Dermis blood vessel endothelial cell (primary cell): Measurements from ENCODE around the gene SSC5D. TPM values are rescaled to one million over a fixed set of nuclear protein-coding genes. Genes with fewer than 3 reads are reported as not detected.
"Not testable (repeated sequence)": the region's sequence is repeated elsewhere in the genome, so short reads cannot be mapped to it uniquely, and the experiment has no call there.

Source experiments
- DNase-seq: peaks from one replicate; pipeline ENCODE4 v3.0.0; 2010
- total RNA-seq: library from RNA; depleted of rRNA; stranded (reverse); fragments of >200 nt; gene quantifications from 2 replicates; pipeline ENCODE4 v1.2.3, GENCODE V29; 2014

SSC5D gene
- 0.19 and 0.51 TPM in 2 replicates for total RNA-seq

DNA sequence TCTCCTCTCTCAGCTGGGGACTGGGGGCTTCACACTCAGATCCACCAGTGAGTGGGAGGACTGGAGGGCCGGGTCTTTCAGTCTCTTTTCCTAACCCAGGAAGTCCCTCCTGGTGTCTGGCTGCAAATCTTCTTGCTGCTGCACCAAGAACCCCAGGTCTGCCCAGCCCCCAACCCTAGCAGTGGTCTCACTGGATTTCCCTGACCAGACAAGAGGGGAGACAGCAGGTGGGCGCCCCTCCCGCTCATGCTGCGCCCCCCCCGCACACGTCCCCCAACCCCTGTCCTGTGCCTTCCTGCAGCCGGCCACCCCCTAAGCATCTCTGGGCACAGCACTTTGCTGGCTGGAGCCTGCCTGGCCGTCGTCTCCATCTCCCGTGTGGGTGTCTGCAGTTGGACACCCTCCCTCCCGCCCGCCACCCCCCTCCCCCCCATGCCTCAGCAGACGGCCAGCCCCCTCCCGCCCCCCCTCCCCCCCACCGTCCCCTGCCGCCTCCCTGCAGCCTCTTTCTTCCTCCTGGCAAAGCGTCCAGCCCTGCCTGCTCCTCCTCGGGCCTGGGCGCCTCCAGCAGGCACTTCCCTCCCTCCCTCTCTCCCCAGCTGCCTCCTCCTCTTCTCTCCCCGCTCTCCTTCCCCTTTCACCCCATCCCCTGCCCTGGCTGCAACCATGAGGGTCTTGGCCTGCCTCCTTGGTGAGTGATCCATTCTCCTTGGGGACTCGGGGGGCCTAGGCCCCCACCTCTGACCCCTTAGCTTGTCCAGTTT, at the start of gene SSC5D:
SSC5D (plus strand) TSS at position 513 of the 764 bp plus-strand sequence; CDS start at position 667, 154 bp downstream.
- no peak for DNase-seq

DNA sequence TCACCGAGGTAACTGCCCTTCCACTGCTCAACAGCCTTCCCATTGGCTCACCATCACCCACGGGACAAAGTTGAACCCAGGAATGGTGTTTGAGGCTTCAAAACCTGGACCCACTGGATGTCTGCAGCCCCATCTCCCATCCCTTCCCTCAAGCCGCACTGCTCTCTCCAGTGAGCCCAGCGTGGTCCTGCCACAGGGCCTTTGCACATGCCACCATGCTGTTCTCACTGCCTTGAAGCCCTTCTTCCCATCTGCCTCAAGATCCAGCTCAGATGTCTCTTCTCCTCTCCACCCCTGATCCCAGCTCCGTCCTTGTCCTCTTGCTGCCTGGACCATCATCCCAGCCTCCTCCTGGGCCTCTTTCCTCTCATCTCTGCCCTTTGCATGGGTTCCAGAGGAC, 49.2 kb upstream of the SSC5D start:
- no peak for DNase-seq

- DNase-seq: no peak
These were observed 47.7 kb upstream of the SSC5D start for GRCh38 chr19:55440411-55441105.

GRCh38 chr19:55441319-55441691, 46.9 kb upstream of the SSC5D start:
- DNase-seq: no peak

- no peak for DNase-seq
These were observed 46.4 kb upstream of the SSC5D start for GRCh38 chr19:55441692-55442321.

- DNase-seq: no peak
These were observed 45.8 kb upstream of the SSC5D start for GRCh38 chr19:55442372-55442961.

GRCh38 chr19:55443045-55443823, 45.0 kb upstream of the SSC5D start, which contains the start of gene SHISA7:
SHISA7 (minus strand) TSS chr19:55443300; CDS start chr19:55442863, 437 bp downstream.
- no peak for DNase-seq

DNA sequence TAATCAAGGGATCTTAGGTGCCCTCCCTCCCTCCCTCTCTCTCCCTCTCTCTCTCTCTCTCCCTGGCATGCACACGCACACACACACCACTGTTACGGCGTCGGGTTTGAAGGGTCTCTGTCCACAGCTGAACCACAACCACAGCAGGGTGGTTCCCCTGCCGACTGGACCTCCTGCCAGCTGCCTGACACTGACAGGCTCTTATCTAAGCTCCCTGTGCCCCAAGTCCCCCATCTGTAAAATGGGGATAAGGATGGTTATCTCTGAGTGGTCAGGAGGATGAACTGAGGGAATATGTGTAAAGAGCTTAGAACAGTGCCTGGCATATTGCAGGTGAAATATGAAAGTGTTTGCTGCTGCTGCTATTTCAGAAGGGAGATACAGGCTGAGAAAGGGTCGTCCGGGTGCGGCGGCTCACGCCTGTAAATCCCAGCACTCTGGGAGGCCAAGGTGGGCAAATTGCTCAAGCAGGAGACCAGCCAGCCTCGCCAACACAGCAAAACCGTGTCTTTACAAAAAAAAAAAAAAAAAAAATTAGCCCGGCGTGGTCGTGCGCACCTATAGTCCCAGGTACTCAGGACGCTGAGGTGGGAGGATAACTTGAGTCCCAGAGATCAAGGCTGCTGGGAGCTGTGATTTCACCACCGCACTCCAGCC, 44.3 kb upstream of the SSC5D start:
- no peak for DNase-seq

DNA sequence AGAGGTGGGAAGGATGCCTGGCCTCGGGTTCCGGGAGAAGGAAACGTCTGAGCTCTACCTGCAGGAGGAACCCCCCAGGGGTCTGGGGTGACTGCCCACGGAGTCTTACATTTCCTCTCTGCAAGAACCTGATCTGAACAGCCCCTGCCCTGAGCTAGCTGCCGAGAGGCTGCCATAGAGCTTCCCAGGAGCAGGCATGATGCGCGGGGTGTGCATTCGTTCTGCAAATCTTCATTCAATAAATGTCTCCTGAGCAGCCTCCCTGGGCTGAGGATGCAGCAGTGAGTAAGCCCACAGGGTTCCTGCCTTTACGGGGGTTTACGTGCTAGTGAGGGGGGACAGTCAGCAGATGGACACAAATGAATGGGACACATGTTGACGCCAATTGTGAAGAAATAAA, 43.6 kb upstream of the SSC5D start:
- DNase-seq: no peak

DNA sequence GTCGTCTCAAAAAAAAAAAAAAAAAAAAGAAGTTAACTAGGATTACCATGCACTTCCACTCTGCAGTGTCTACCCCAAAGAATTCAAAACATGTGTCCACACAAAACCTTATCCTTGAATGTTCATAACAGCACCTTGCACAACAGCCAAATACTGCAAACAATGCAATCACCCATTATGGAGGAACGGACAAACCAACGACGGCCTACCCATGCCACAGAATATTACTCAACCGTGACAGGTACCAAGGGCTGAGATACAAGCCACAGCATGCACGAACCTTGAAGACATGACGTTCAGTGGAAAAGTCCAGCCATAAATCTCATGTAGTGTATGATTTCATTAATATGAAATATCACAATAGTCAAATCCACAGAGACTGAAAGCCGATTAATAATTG, 42.2 kb upstream of the SSC5D start:
- no peak for DNase-seq

GRCh38 chr19:55447421-55448174, 40.6 kb upstream of the SSC5D start:
- DNase-seq: peak; percentile 13

GRCh38 chr19:55448175-55448490, 40.1 kb upstream of the SSC5D start:
- DNase-seq: not testable (repeated sequence)

DNA sequence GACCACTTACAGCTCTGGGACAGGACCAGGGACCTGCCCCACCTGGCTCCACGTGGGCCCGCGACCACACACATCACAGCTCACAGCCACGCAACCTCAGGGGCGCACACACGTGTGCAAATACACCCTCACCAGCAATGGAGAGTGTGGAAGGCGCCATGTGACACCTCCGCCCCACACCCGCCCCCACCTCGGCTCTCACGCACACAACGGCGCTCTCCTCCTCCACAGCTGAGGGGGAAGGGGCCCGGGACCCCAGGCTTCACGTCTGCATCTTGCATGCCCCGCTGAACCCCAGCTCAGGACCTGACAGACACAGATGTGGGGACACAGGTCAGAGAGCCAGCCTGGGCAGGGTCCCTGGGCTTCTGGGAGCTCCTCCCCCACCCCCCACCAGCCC, 38.8 kb upstream of the SSC5D start:
- DNase-seq: no peak

- no peak for DNase-seq
These were observed 36.9 kb upstream of the SSC5D start for GRCh38 chr19:55451163-55451964.

DNA sequence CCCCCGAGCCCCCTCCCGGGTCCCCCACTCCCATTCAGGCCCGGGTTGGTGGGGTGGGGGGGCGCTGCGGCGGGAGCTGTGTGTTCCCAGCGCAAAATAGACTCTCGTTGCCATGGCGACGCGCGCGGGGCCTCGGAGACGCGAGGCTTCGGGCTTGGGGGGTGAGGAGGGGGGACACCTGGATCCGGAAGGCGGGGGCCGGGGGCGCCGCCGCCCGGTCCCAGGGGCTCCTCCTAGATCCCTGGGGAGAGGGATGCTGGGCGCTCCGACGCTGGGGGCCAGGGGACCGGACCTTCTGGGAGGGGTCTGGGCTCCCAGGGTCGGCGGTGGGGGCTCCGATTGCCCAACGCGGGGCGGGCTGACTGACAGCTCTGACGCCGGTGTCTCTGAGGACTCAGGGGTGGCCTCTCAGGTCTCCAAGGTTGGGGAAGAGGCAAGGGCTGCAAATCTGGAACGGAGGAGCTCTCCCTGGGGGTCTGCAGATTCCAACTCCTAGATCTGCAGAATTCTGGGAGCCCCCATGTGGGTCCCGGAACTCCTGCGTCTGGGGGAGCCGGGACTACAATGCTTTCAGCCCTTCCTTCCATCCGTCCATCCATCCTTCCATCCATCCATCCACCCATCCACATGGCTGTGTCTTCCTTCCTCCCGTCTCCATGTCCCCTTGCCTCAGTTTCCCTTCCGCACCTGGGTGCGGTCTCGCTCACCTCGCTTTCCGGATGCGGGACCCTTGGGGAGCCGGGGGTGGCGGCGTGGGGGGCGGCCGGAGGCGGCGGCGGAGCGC, 36.1 kb upstream of the SSC5D start:
- no peak for DNase-seq

DNA sequence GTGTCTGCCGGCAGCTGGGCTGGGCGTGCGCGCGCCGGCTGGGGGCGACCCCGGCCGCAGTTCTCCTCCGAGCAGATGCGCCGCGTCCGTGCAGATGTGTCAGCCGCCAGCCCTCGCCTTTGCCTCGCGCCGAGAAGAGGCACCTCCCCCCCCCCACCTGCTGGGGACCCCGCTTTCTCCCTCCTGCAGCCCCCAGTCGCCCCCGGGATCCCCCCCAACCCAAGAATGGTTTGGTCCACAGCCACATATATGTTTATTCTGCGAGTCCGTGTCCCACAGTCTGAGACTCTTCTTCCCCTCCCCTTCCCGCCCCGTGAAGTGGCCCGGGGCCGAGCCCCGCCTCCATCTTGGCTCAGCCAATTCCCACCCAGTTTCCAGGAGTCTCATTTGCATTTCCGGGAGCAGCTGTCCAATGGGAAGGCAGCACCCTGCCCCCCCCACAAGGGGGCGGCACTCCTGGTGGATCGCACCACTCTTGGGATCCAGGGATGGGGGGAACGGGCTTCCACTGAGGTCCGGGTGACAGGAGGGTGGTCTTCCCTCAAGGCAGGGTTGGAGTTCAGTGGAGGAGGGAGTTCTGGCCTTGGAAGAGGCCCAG, 35.4 kb upstream of the SSC5D start:
- peak; percentile 62 for DNase-seq

GRCh38 chr19:55453511-55454260, 34.5 kb upstream of the SSC5D start:
- DNase-seq: no peak

GRCh38 chr19:55454787-55455243, 33.4 kb upstream of the SSC5D start:
- DNase-seq: peak; percentile 70
